Lower lobe of right lung (tissue), 2 donors: ENCODE data around the gene GPR15LG. TPM values are rescaled to one million over a fixed set of nuclear protein-coding genes. Genes with fewer than 3 reads are reported as not detected.

Source experiments
- ATAC-seq, 2 donors: fragments of 200-7000 bp; cut with Tn5 transposase; one replicate each; pipeline ENCODE4 v1.9.1; 2020 to 2022; ENCODE audit warnings: mild to moderate bottlenecking in 2 of 2, moderate library complexity in 2 of 2
- DNase-seq: peaks from one replicate; pipeline ENCODE4 v3.0.0-alpha.2; 2020
- H3K27ac ChIP-seq: fragments of 200-600 bp; one replicate; pipeline ENCODE4 v1.8.0; 2022
- H3K27me3 ChIP-seq: fragments of 200-600 bp; one replicate; pipeline ENCODE4 v1.8.0; 2022; ENCODE audit warnings: low read depth
- H3K36me3 ChIP-seq: fragments of 200-600 bp; one replicate; pipeline ENCODE4 v1.8.0; 2022; ENCODE audit warnings: mild to moderate bottlenecking
- H3K4me1 ChIP-seq: fragments of 200-600 bp; one replicate; pipeline ENCODE4 v1.8.0; 2022
- H3K4me3 ChIP-seq: fragments of 200-600 bp; one replicate; pipeline ENCODE4 v1.8.0; 2022; ENCODE audit warnings: mild to moderate bottlenecking
- H3K9me3 ChIP-seq: fragments of 200-600 bp; one replicate; pipeline ENCODE4 v1.8.0; 2022
- CTCF ChIP-seq: fragments of 200-600 bp; IDR thresholded peaks from one replicate; pipeline ENCODE4 v1.8.0; 2022; ENCODE audit warnings: antibody characterized with exemption, mild to moderate bottlenecking
- intact Hi-C: fragments of 100-400 bp; cut with DNase I; formaldehyde crosslinking; loops from one replicate; pipeline ENCODE4 v1.11.0; 2022
- total RNA-seq: library from RNA; stranded (reverse); fragmentation: NEBNext Ultra II Directional; extraction: Animal tissue kit (Norgen Biotek cat#: 25700); gene quantifications from one replicate; pipeline ENCODE4 v1.2.1, GENCODE V29; 2021
- donor health status: DM: no; HTN: yes; CAD: no; lungs with severe emphysema.

GPR15LG gene
- total RNA-seq, 1 donor from 2014 or later = not detected

DNA sequence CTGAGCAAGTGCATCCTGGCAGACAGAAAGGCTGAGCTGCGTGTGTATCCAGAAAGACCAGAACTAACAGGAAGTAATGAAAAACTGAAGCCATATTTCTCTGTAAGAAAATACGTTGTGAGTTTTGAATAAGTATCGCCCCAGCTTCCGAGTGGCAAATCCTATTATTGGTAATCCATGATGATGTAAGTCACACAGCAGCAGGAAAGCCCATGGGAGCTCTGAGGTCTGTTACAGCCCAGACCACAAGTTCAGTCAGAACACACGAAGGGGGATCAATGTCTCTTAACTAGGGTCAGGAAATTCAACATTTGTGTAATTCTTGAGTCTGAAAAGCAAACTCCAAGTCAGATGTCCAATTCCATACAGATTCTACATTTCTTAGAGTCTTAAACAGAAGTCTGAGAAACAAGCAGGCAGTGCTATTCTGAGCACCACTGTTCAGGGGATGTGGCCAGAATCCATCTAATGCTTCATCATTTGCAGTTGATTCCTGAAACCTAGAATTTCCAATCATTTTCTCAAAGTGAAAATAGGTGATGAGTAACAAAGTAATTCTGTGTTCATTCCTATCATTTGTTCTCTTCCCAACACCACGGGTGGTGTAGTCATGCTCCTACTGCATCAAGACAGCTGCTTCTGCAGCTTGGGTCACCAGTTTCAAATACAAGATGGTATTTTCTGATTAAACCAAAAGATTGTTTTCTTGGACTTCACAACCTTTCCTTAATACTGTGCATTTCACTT, 52.0 kb downstream of the GPR15LG start, which contains the start of gene LRIT2:
LRIT2 (minus strand) TSS at position 118 of the 747 bp plus-strand sequence; CDS start at position 94, 24 bp downstream.
- H3K4me3 ChIP-seq = no peak within 1 kb of the TSS

DNA sequence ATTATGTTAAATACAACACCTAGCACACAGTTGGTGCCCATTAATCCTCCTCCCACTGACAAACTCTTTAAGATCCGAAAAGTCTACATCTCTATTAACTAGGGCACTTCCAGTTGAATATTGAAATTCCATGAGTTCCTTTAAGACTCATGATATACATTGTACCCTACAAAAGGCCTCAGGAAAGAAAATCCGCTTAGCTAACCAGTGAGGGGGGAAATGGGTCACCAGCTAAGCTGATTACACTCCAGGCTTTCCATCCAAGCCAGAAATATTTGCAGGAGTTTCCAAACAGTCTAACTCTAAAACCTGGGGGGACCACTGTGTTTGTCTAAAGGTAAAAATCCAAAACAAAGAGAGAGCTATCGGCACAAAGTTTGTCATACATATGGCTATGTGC, 53.0 kb downstream of the GPR15LG start:
- no peak for ATAC-seq
- TF ChIP-seq CTCF = no peak
- Histone ChIP-seq H3K9me3 (no peaks in the 10 kb centered on the region), H3K4me3 (no peak overlapping the region), H3K36me3 (no peaks in the 10 kb centered on the region), H3K27me3 (peaks cover 7% of the 10 kb centered on the region), H3K27ac (no peak overlapping the region), H3K4me1 (no peaks in the 10 kb centered on the region)
- intact Hi-C loops = no loop called here
- no peak for DNase-seq

More for the DNA sequence above, 52.0 kb downstream of the GPR15LG start, which contains the start of gene LRIT2:
- H3K36me3 ChIP-seq = no peaks in the 10 kb centered on the region
- peaks cover 7% of the 10 kb centered on the region for H3K27me3 ChIP-seq
- DNase-seq = no peak
- H3K4me1 ChIP-seq = no peaks in the 10 kb centered on the region
- no peaks in the 10 kb centered on the region for H3K9me3 ChIP-seq
- intact Hi-C loops = no loop called here
- H3K27ac ChIP-seq = no peak within 1 kb of the TSS
- ATAC-seq = no peak
- TF ChIP-seq CTCF = no peak

- DNase-seq (no peak), ATAC-seq (no peak)
- H3K4me1 ChIP-seq = no peaks in the 10 kb centered on the region
- H3K27me3 ChIP-seq = no peaks in the 10 kb centered on the region
- no peak for TF ChIP-seq CTCF
- intact Hi-C loops = no loop called here
- no peaks in the 10 kb centered on the region for H3K9me3 ChIP-seq
- no peak overlapping the region for H3K27ac ChIP-seq
- no peak overlapping the region for H3K4me3 ChIP-seq
- H3K36me3 ChIP-seq = no peaks in the 10 kb centered on the region
Measured at GRCh38 chr10:84227810-84228209, 54.2 kb downstream of the GPR15LG start.

DNA sequence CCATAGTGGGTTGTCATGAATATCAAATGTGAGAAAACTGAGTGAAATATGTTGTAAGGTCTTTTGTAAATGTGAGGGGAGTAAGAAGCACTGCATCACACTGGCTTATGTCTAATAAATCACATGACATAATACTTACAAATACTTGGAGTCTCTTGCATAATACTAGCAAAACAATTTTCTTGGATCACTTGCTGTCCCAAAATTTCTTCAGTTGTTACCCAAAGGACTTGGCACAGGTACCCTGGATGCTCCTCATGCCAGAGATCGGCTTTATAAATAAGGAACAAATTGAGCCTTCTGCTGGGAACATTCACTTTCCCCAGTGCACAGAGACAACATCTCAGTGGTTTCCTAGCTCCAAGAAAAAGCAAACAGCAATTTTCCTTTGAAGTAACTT, 56.8 kb downstream of the GPR15LG start:
- intact Hi-C loops = no loop called here
- Histone ChIP-seq H3K4me3 (no peak overlapping the region), H3K27me3 (no peaks in the 10 kb centered on the region), H3K27ac (no peak overlapping the region), H3K36me3 (no peaks in the 10 kb centered on the region), H3K4me1 (no peaks in the 10 kb centered on the region), H3K9me3 (no peaks in the 10 kb centered on the region)
- no peak for TF ChIP-seq CTCF
- DNase-seq (no peak), ATAC-seq (no peak)

GRCh38 chr10:84232376-84232775, 58.8 kb downstream of the GPR15LG start:
- H3K27me3 ChIP-seq = peaks cover 4% of the 10 kb centered on the region
- TF ChIP-seq CTCF = no peak
- ATAC-seq (no peak), DNase-seq (no peak)
- no peaks in the 10 kb centered on the region for H3K4me1 ChIP-seq
- H3K4me3 ChIP-seq = no peak overlapping the region
- H3K9me3 ChIP-seq = no peaks in the 10 kb centered on the region
- no peak overlapping the region for H3K27ac ChIP-seq
- intact Hi-C loops = no loop called here
- H3K36me3 ChIP-seq = no peaks in the 10 kb centered on the region
